Hematopoietic multipotent progenitor cell treated with erythropoietin and hydrocortisone succinate and interleukin-3 and kit ligand, for 15 days (in vitro differentiated cells): ENCODE results near the gene ERICH2.
A peak's percentile ranks its signal among the peaks of the same experiment; 100 is the strongest.
"Not testable (repeated sequence)": the region's sequence is repeated elsewhere in the genome, so short reads cannot be mapped to it uniquely, and the experiment has no call there.

Experiments
- DNase-seq: peaks from one replicate; pipeline ENCODE4 v3.0.0-alpha.2; 2015; ENCODE audit warnings: low spot score

The ERICH2 gene, protein sequence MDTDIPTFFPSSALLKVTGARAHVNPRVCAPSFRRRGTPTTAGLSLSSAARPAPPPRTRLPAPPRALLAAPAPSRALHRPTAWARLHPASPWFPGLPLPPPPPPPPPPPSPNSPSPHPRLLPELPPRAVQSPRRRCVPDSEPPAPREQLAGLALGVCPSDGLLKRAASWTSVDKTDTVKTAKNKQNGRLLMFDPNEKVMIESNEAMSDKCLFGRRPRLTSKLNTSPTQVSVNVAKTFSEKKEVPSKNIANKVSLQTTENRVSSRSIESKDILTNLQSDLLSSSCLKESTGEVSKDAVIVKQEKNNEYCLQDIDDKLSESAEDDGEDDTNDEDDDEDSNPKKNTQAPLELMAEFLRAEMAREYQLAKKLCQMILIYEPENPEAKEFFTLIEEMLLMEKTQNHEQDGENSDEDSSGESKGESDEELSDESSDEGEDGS

DNA sequence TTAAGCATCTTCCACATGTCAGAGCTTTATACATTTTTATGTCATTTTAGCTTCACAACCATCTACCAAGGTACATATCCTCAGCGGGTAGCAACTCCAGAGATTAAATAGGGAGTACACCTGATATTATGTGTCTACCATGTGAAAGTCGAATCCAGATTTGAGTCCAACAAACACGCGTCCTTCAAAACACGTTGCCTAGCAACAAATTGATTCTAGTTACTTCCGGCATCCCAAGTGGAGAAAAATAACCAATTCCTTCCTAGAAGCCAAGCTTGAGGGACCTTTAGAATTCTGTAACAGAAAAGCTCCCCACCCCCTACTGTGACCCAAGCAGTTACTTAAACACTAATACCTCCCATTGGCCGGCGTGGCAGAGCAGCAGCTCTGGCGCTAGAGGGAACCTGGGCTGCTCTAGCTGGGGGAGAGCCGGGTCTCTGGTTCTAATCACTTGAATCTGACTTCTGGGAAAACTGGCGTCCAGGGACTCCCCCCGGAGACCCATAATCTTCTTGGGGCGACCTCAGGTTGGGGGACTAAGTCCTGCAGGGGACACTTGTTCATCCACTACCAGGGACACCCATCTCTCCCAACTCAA, at the start of gene ERICH2:
ERICH2 (plus strand) TSS at position 371 of the 598 bp plus-strand sequence. CDS start 304 bp downstream, outside the sequence.
- peak; percentile 44 for DNase-seq

DNA sequence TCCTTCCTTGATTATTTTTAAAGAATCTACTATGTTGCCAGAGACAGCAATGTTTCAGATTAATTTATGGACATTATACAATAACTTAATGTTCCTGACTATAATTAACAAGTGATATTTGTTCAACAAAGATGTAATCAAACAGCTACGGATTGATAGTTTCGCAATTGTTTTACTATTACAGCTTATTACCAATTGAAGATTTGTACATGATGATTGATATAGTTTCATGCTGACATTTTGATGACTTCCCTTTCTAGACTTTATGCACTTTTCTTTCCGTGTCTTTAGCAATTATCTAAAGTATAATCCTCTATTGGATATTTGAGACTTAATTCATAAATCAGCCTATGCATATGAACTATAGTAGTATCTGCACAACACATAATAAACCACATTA, 48.5 kb upstream of the ERICH2 start:
- no peak for DNase-seq

DNA sequence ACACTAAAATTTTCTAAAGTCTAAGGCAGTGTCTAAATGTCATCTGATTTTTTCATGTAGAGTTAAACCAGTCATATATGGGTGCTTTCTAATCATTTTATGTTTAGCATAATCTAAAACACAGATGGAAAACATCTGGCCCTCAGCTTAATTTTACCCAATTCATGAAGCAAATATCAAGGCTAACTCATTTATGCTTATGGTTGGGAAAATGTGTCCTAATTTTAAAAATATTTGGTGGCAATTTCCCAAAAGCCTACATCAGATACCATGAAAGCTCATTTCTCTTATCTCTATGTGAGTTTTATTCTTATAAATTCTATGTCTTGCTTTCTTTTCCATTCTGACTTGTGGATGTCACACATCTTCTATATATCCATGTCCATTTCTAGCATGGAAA, 47.9 kb upstream of the ERICH2 start:
- DNase-seq = no peak

DNA sequence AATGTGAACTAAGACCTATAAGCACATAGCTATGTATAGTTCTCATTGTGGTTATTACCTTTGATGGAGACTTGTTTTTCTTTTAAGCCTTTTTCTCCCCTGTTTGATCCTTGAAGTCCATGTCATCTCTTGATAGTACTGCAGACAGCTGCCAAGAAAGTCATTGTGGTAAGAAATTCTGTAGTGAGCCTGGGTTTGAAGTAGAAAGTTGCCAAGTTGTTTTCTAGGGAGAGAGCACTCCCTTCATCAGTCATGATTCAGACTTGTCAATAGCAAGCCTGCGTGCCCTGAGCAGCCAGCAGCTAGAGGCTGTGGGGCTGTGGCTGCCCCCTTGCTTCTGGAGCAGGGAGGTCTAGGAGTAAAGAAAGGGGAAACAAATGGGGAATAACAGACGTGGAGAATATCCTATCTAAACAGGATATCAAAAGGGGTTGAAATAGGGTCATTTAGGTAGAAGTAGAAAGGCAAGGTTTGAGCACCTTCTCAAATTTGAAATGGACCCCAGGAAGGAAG, 46.7 kb upstream of the ERICH2 start:
- DNase-seq = no peak

DNA sequence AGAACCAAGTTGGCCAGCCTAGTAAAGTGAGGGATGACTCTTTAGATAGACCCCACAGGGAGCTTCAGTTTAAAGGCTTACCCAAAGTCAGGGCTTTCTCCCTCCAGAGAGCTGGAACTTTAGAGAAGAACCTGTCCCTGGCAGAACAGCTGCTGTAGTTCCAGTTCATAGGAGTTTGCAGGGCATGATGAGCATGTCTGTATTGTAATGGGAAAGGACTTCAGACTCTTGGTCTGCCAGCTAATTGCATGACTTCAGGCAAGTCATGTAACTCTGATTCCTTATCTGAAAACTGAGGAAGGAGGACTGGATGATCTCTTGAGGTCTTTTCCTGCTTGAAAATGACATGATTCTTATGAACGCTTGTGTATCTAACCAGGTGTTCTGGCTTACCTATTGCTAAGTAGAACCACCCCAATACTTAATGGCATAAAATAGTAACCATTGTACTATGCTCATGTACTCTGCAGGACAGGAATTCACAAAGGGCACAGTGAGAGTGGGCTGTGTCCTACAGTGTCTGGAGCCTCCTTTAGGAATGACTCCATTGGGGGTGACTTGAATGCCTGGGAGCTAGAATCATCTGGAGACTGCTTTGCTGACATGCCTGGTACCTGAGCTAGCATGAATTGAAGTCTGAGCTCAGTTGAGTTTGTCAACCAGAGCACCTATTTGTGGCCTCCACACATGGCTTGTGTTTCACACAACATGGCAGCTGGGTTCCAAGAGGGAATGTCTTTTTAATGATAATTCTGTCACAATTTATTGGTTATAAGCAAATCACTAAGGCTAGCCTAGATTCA, 36.2 kb upstream of the ERICH2 start:
- no peak for DNase-seq

DNA sequence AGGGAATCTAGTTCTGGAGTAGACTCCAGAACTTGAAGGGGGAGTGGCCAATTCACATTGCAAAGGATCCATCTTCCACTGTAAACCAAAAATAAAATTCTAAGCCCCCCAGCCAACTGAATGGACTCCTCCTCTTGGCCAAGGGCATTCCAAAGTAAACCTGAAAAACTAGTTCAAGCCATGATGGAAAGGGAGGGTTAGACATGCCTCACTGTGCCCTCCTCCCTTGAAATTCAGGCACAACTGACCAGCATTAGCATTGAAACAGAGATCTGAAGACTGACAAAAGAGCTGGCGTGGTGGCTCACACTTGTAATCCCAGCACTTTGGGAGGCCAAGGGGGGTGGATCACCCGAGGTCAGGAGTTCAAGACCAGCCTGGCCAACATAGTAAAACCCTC, 35.6 kb upstream of the ERICH2 start:
- DNase-seq = not testable (repeated sequence)

DNA sequence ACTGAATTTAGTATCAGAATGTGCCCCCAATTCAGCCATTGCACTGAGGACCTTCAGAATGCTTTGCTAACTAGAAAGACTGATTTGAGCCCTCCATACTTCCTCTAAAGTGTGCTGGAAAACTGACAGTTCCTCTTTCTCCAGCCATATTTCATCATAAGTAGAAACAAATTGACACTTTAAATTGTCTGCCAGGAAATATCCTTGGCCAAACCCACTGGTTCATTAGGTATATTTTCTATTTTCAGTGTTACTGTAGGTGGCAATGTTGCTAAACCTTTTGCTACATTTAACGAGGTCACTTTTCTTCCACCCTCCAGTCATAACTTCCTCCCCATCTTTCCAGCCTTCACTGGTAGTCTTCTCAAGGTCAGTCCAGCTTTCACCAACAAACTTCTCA, 33.5 kb upstream of the ERICH2 start:
- no peak for DNase-seq

DNA sequence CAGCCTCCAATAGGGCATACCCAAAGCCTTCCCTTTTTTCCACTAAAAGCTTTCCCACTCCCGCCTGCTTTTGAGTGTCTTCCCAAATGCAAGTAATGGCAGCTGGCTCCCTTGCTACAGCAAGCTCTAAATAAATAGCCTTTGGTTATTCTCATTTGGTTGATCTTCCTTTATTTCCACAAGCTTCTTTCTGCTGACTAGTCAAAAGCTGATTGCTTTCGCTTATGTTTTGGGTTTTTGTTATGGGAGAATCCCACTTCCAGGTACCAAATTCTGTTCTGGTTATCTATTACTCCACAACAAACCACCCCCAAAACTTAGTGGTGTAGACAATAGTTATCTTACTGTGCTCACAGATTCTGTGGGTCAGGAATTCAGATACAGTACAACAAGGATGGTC, 32.8 kb upstream of the ERICH2 start:
- DNase-seq = no peak

DNA sequence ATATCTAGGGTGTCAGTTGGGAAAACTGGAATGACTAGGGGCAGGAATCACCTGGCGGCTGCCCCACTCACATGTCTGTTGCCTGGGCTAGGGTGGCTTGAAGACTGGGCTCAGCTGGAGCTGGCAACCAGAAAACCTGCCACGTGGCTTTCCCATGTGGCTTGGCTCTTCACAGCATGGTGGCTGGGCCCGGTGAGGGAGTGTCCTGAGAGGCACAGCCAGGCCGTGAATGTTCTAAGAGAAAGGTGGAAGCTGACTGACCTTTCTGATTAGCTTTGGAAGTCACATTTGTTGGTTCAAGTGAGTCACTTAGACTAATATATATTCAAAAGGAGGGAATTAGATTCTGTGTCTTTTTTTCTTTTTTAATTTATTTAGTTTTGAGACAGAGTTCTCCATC, 32.4 kb upstream of the ERICH2 start:
- no peak for DNase-seq

DNA sequence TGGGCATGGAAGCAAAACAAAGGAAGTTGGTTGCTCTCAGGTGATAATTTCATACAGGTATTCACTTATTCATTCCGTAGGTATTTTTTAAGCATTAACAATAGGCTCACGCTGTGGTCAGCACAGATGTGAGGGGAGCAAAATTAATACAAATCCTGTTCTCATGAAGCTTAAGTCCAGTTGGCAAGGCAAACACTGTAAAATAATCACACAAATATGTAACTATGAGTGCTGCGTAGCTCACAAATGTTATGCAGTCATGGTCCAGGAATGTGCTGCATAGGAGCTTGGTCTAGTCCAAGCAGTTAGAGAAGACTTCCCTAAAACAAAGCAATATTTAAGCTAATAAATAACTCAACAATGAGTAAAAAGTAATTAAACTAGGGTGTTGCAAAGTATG, 31.1 kb upstream of the ERICH2 start:
- DNase-seq = no peak

DNA sequence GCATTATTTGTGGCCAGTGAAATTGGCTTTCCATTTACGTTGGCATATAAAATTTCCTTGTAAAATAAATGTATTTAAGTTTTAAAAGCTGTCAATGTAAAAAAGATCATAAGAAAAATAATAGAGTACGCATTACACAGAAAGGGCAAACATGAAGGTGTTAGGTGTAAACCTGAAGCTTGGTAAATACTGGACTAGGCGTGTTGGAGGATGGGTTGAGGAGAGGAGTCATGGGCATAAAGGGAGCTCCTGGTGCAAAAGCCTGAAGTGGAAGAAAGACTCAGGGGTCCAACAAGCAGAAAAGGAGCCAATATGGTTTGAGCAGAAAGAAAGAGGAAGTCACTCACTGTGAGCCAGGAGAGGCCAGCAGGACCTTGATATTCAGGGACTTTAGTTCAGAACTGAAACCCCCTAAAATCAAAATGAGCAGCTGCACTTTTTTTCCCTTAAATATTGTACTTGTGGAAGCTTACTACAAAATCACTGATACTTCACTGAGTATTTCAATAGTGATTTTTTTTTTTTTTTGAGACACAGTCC, 30.6 kb upstream of the ERICH2 start:
- no peak for DNase-seq

DNA sequence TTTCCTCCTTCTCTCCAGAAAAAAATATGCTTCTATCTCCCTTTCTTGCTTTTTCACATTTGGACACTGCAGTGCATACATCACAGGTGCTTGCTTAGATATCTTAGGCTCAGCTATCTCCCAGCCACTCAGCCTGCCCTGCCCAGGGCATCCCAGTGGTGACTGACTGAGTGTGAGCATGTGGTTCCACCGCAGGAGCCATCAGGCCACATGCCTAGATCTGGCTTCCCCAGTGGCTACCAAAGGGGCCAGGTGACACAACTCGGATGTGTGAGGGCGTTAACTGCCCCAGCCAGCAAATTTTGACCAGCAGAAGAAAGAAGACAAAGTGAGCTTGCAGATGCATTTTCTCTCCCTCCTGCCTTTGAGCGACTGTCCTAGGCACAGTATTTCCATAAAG, 29.5 kb upstream of the ERICH2 start:
- DNase-seq = no peak

DNA sequence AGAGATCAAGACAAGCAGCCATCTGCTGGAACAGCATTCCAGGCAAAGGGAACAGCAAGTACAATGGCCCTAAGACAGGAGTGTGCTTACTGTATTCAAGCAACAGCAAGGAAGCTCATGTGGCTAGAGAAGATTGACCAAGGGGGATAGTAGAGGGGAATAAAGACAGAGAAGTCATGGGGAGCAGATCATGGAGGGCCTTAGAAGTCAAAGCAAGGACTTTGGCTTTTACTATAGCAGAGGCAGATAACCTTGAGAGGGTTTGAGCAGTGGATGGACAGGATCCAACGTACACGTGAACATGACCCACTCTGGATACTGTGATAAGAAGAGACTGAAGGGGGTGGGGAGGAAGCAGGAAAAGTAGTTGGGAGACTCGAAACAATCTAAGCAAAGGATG, 28.2 kb upstream of the ERICH2 start:
- no peak for DNase-seq

DNA sequence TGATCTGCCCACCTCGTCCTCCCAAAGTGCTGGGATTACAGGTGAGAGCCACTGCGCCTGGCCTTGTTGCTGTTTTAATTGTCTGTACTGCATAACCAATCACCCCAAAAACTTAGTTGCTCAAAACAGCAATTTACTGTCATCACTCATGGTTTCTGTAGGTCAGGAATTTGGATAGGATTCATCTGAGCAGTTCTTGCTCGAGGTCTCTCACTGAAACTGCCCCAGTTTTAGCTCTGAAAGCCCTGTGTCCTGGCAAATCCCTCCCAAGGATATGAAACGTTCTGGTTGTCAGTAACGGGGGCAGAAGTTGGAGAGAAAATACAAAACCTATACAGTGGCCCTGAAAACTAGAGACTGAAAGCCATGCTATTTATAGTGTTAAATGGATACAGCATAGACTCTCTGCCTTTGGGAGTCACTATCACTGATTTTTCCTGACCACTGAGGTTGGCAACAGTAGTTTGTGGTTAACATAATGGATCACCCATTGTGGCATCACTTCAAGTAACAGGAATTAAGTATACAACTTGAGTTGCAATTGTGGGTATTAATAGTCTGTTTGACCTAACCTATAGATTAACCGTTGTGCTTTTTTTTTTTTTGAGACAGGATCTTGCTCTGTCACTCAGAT, 27.2 kb upstream of the ERICH2 start:
- no peak for DNase-seq

DNA sequence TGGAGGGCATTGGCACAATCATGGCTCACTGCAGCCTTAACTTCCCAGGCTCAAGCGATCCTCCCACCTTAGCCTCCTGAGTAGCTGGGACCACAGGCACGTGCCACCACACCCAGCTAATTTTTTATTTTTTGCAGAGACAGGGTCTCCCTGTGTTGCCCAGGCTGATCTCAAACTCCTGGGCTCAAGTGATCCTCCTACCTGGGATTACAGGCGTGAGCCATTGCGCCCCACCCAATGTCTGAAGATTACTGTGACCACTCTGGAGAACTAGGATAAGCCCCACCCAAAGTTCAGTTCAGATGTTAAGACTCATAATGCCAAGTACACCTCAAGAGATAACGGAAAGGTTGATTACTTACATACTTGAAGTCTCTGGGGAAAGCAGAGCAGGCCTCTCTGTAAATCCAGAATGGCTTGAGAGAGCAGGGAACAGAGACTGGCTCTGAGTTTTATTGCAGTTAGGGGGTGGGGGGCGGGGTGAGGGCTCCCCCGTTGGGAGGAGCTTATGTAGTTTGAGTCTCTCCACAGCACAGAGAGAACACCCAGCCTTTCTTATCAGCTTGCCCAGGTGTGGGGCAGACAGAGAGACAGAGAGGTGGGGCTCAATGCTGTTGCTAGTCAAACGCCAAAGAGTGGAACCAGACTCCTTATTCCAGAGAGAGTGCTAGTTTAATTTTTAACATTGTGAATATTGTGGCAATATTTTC, 26.5 kb upstream of the ERICH2 start:
- DNase-seq = peak; percentile 23

DNA sequence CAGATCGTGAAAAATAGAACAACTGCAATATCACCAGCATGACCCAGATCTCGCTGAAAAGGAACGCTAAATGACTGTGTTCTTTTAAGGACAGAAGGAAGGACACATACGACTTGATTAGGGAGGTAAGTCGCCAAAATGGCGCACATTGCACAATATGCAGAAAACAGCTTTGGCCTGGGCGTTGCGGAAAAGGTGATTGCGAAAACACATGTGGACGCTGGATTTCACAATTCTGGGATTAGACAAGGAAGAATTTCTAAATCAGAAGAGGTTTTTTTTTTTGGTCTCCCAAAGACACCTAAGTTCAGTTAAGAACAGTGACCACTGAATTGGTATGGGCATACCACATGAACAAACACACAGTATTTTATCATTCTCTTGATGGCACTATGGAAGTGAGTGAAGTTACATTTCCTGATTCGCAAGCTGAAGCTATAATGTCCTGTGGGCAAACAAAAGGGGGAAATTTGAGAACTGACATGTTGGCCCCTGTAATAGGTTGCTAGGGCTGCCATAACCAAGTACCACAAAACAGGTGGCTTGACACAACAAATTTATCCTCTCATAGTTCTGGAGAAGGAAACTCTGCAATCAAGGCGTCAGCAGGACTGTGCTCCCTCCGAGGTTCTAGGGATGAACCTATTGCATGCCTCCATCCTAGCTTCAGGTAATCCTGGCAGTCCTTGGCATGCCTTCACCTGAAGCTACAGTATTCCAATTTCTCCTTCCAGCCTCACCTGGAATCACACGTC, 25.8 kb upstream of the ERICH2 start:
- DNase-seq = no peak

DNA sequence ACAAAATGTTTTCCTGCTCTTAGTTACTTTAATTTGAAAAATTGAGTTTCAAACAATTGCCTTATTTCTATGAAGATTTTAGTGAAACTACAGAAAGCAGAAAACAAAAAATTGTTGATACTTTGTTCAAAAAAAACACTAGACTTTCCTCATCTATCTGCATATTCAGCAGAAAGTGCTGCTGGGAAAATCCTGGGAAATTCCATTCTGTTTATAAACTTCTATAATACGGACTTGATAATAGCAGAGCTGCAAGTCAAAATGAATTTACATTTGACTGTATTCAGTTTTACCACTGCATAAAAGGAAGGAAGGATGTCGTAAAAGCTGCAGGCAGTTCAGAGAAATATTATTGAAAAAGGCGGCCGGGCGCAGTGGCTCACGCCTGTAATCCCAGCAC, 24.9 kb upstream of the ERICH2 start:
- DNase-seq = no peak

DNA sequence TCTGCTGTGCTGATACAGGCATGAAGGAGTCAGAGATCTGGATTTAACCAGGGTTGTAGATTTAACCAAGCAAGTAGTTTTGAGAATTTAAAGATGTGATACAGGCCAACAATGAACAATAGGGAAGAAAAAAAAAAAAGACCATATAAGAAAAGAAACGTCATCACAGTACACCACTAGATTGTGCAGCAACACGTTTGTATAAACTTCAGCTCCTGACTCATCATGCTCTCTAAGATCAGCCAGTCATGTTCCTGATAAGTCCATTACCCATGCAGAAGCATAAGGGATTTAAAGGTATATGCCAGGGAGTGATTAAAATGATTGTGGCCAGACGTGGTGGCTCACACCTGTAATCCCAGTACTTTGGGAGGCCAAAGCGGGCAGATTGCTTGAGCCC, 22.3 kb upstream of the ERICH2 start:
- DNase-seq = no peak

DNA sequence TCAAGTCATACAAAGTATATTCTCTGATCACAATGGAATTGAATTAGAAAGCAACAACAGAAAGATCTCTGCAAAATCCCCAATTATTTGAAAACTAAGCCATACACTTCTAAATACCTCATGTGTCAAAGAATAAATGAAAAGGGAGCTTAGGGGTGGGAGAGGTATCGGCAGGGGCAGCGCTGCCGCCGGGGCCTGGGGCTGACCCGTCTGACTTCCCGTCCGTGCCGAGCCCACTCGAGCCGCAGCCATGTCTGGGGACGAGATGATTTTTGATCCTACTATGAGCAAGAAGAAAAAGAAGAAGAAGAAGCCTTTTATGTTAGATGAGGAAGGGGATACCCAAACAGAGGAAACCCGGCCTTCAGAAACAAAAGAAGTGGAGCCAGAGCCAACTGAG, 18.6 kb upstream of the ERICH2 start:
- not testable (repeated sequence) for DNase-seq

DNA sequence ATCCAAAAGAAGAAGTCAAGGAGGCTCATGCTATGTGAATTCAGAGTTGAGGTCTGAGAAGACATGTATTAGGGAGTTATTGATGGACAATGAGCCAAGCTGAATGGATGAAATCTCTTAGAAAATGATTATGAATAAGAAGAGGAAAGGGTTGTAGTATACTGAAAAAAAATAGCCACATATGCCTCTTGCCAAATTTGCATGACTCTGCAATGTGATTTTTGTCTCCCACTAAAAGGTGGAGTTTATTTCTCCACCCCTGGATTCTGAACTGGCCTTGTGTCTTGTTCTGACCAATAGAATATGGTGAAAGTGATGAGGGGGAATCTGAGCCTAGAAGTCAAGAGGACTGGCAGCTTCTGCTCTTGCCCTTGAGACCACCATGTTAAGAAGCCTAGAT, 8.6 kb upstream of the ERICH2 start:
- DNase-seq = no peak

DNA sequence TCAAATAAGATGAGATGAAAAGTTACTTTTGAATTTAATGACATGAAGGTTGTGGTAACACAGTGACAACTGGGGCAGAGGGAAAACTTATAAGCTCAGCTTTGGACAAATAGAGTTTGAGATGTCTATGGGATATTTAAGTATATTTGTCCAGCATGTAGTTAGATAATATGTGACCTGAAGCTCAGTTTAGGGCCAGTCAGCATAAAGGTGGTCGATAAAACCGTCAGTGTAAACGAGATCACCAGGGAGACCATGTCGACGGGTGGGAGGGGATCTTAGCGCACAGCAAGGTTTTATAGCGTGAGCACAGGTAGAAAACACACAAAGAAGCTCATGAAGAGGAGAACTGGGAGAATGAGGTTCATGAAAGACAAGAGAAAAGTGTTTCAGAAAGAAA, 7.4 kb upstream of the ERICH2 start:
- no peak for DNase-seq
